T-helper 1 cell treated with Interleukin-12 subunit alpha and Interleukin-12 subunit beta and Interleukin-4 antibody, amounts not matched to agents 30 ng/mL and 1 ng/mL, for 36 hours (primary cell): ENCODE measurements around the gene MICAL3. TPM values are rescaled to one million over a fixed set of nuclear protein-coding genes. Genes with fewer than 3 reads are reported as not detected.

Source experiments
- intact Hi-C: fragments of 100-400 bp; cut with micrococcal nuclease; formaldehyde crosslinking; loops from one replicate; pipeline ENCODE4 v1.15.1; 2024
- total RNA-seq: library from RNA; stranded (reverse); gene quantifications from 2 replicates; pipeline ENCODE4 v1.2.3, GENCODE V29; 2022

The MICAL3 gene
- total RNA-seq, 1 donor from 2014 or later, result 45.0 TPM

GRCh38 chr22:17977371-17977770, 47.0 kb downstream of the MICAL3 start:
- intact Hi-C loops, result no loop called here

- intact Hi-C loops, result no loop called here
Measured at GRCh38 chr22:17976121-17976520, 48.2 kb downstream of the MICAL3 start.

- intact Hi-C loops, result loop anchor here (5.0 kb wide), 1 partner anchor 47 kb away; the partner anchor contains the start of gene MICAL3
Measured at GRCh38 chr22:17974703-17975372, 49.5 kb downstream of the MICAL3 start.

DNA sequence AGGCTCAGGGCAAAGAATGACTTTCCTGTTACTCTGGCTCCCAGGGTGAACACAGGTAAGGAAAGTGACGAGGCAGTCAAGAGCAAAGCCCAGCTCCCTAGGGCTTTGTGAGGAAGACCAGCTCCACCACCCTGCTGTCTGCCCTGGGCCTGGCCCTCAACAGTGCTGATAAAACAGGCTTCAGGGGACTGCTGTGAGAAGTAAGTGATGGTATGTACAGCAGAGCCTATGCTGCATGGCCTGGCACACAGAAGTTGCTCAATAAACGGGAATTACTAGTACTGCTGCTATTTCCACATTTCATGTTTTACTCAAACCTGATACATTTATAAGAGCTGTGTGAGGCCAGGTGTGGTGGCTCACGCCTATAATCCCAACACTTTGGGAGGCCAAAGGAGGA, 50.3 kb downstream of the MICAL3 start:
- intact Hi-C loops, result loop anchor here (5.0 kb wide), 1 partner anchor 48 kb away; the partner anchor contains the start of gene MICAL3

GRCh38 chr22:17973217-17973616, 51.1 kb downstream of the MICAL3 start:
- intact Hi-C loops, result loop anchor here (5.0 kb wide), 1 partner anchor 49 kb away; the partner anchor contains the start of gene MICAL3

DNA sequence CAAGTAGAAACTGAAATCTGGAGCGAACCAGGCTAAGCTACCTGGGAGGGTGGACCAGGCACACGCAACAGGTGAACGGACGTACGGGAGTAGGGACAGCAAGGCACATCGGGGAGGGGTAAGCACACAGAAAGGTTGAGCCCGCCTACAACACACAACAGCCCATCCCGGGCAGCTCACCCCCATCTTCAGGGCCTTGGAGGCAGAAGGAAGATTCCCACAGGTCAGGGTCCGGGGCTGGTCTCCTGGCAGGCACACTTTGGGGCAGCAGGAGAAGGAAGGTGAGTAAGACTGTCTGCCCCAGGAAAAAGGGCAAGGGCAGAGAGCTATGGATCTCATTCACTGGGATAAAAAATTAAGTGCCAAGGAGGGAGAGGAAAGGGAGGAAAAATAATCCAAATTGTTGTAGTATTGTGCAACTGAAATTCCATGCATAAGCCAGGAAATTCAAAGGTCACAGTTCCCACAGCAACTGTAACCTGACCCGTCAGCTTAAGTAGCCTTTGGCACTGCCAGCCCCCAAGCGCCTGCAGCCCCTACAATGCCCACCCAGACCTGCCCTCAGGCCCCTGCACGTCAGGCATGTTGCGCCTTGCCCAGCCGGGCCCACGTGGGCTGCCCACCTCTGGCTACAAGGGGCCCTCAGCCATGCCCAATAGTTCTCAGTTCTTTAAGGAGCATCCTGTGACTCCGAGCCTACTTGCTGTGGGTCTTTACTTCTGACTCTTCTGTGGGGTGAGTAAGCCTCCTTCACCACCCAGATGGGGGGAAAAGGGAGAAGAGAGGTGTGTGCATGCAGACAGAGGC, 51.8 kb downstream of the MICAL3 start:
- intact Hi-C loops, result loop anchor here (5.0 kb wide), 1 partner anchor 50 kb away; the partner anchor contains the start of gene MICAL3

DNA sequence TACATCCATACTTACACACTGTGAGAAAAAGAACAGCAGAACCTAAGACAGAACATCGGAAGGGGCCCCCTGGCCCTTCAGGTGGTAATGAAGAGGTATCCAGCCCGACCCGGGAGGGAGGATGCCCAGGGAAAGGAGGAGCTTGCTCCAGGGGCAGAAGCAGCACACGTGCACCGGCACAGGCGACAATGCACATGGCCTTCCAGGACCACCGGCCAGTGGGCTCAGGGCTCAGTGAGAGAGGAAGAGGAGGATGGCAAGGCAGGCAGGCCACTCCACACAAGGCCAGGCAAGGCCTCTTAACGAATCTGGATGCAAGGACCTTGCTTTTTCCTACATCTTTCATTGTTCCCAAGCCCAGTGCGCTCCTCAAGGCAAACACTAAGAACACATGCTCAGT, 52.6 kb downstream of the MICAL3 start:
- intact Hi-C loops, result loop anchor here (5.0 kb wide), 1 partner anchor 51 kb away; the partner anchor contains the start of gene MICAL3

DNA sequence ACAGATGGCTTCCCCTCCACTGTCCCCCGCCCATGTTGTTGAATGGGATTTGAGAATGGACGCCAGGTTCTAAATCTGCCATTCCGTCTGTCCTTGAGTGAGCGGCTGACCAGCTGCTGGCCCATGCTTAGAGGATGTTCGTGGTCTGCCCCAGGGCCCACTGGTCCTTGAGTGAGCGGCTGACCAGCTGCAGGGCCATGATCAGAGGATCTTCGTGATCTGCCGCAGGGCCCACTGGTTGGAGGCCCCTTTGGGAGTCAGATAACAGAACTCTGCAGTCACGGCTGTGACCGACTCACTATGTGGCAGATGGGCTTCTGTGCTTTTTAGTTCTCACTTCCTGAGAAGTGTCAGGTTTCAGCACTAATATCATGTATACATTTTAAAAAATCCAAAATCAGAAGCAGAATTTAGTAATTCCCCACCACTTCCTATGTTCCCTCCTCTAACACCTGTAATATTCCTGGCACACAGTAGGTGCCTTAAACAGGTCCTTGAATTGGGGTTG, 54.1 kb downstream of the MICAL3 start:
- intact Hi-C loops, result loop anchor here (5.0 kb wide), 1 partner anchor 52 kb away; the partner anchor contains the start of gene MICAL3

GRCh38 chr22:17969701-17970113, 54.7 kb downstream of the MICAL3 start:
- intact Hi-C loops, result loop anchor here (5.0 kb wide), 1 partner anchor 53 kb away; the partner anchor contains the start of gene MICAL3

DNA sequence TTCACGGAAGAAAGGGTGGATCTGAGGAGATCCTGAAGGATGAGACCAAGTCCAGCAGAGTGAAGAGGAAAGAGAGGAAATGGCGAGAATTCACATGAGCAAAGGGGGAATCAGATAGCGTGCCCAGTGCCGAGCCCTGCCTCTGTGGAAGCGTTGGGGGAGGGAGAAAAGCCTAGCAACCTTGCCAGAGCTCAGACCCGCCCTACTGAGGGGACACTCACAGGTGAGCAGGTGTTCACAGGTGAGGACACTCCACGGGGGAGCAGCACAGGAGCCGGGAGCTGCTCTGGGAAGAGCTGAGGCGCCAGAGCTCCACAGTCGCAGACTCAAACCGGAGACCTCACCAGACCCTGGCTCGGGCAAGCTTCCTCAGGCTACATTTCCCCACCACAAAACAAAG, 56.2 kb downstream of the MICAL3 start:
- intact Hi-C loops, result no loop called here

GRCh38 chr22:17966403-17966717, 58.0 kb downstream of the MICAL3 start:
- intact Hi-C loops, result no loop called here

GRCh38 chr22:17965538-17966402, 58.6 kb downstream of the MICAL3 start:
- intact Hi-C loops, result no loop called here

- intact Hi-C loops, result no loop called here
Measured at GRCh38 chr22:17964643-17965042, 59.7 kb downstream of the MICAL3 start.

GRCh38 chr22:17964156-17964555, 60.2 kb downstream of the MICAL3 start:
- intact Hi-C loops, result no loop called here

DNA sequence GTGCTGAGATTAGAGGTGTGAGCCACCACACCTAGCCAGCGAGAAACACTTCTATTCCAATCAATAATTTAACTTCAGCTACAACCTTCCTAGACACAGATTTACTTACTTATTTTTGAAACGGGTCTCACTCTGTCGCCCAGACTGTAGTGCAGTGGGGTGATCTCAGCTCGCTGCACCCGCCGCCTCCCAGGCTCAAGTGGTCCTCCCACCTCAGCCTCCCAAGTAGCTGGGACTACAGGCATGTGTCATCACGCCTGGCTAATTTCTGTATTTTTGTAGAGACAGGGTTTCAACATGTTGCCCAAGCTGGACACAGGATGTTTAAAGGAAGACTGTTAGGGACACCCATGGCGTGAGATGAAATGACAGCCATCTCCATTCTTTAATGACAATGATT, 61.3 kb downstream of the MICAL3 start:
- intact Hi-C loops, result no loop called here

DNA sequence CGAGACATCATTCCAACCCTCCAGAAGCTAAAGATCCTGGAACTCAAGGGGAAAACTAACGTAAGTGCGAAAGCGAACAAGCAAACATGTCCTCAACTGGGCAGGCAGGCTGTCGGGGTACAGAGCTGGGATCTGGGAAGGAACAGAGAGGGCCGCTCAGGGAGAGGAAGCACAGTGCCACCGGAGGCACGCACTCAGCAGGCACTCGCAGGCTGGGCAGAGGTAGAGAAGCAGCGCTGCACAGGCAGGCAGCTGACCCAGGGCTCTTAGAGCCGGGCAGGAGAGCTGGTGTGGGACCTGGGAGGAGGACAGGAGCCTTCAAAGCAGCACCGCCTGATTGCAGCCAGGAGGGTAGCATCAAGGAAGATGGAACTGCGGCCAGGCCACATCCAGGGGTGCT, 62.2 kb downstream of the MICAL3 start:
- intact Hi-C loops, result no loop called here

DNA sequence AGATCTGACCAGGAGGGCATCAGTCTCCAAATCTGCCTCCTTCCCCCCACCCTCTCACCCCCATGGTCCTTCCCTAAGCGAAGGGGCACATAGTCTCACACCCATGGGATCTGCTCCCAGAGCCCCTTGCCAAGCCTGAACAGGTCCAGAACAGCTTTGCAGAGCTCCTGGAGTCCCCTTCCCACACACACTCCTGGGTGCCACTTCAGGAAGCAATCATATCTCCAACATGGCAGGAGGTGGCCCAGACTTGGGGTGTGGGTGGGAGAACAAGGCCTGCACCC, 63.0 kb downstream of the MICAL3 start:
- intact Hi-C loops, result no loop called here

GRCh38 chr22:17960695-17961445, 63.5 kb downstream of the MICAL3 start:
- intact Hi-C loops, result no loop called here

GRCh38 chr22:17960011-17960410, 64.3 kb downstream of the MICAL3 start:
- intact Hi-C loops, result no loop called here

GRCh38 chr22:17958166-17958565, 66.2 kb downstream of the MICAL3 start:
- intact Hi-C loops, result no loop called here

GRCh38 chr22:17957693-17958092, 66.7 kb downstream of the MICAL3 start:
- intact Hi-C loops, result no loop called here
